Measurements from ENCODE around the gene RABGGTA. TPM values are rescaled to one million over a fixed set of nuclear protein-coding genes. Genes with fewer than 3 reads are reported as not detected.

Gene RABGGTA
- total RNA-seq, 1 experiment from 2014 or later = 35.3 TPM

GRCh38 chr14:24272467-24272866 is 1.1 kb upstream of the RABGGTA start:
- Mint-ChIP-seq H3K36me3 (ENCODE audit: insufficient read depth, unreplicated experiment) (peaks cover 26% of the 10 kb centered on the region), H3K9me3 (ENCODE audit: low read depth, unreplicated experiment) (no peaks in the 10 kb centered on the region), H3K4me3 (ENCODE audit: low read depth, unreplicated experiment) (peak overlapping the region; percentile 67), H3K27me3 (ENCODE audit: unreplicated experiment) (no peaks in the 10 kb centered on the region), H3K4me1 (ENCODE audit: low read depth, unreplicated experiment) (peaks cover 32% of the 10 kb centered on the region), H3K27ac (ENCODE audit: unreplicated experiment) (peak overlapping the region; percentile 65)
- CTCF ChIA-PET = no interaction called here
- no TSS peak for BruUV-seq (replicated peaks)
- intact Hi-C loops (cut with micrococcal nuclease; ENCODE audit: unreplicated experiment) = no loop called here
- TF ChIP-seq CTCF (IDR thresholded peaks at IDR 0.05; ENCODE audit: unreplicated experiment) = no peak
- no peak for DNase-seq

GRCh38 chr14:24271834-24272263 is 452 bp upstream of the RABGGTA start:
- peak overlapping the region; percentile 65 for H3K27ac Mint-ChIP-seq (ENCODE audit: unreplicated experiment)
- no peak for DNase-seq
- H3K9me3 Mint-ChIP-seq (ENCODE audit: low read depth, unreplicated experiment) = no peaks in the 10 kb centered on the region
- BruUV-seq (replicated peaks) = TSS peak; percentile 58
- no peaks in the 10 kb centered on the region for H3K27me3 Mint-ChIP-seq (ENCODE audit: unreplicated experiment)
- peaks cover 32% of the 10 kb centered on the region for H3K4me1 Mint-ChIP-seq (ENCODE audit: low read depth, unreplicated experiment)
- CTCF ChIA-PET = interaction anchor here (1.0 to 1.7 kb wide), 6 partner anchors 8 to 56 kb away, joined by 3 to 9 read pairs (median 5); partner anchors contain the start of genes DHRS1, MDP1, NOP9 and TINF2
- intact Hi-C loops (cut with micrococcal nuclease; ENCODE audit: unreplicated experiment) = loop anchor here (2.0 kb wide), 1 partner anchor 29 kb away; the partner anchor contains the start of gene TINF2
- peak overlapping the region; percentile 67 for H3K4me3 Mint-ChIP-seq (ENCODE audit: low read depth, unreplicated experiment)
- peaks cover 31% of the 10 kb centered on the region for H3K36me3 Mint-ChIP-seq (ENCODE audit: insufficient read depth, unreplicated experiment)
- no peak for TF ChIP-seq CTCF (IDR thresholded peaks at IDR 0.05; ENCODE audit: unreplicated experiment)

GRCh38 chr14:24270537-24271133 is 762 bp downstream of the RABGGTA start:
- CTCF ChIA-PET = interaction anchor here (1.0 to 1.7 kb wide), 7 partner anchors 9 to 55 kb away, joined by 3 to 9 read pairs (median 5); partner anchors contain the start of genes CIDEB, DHRS1, MDP1 and NOP9
- Mint-ChIP-seq H3K36me3 (ENCODE audit: insufficient read depth, unreplicated experiment) (peaks cover 32% of the 10 kb centered on the region), H3K9me3 (ENCODE audit: low read depth, unreplicated experiment) (no peaks in the 10 kb centered on the region), H3K4me1 (ENCODE audit: low read depth, unreplicated experiment) (peaks cover 32% of the 10 kb centered on the region), H3K27ac (ENCODE audit: unreplicated experiment) (peak overlapping the region; percentile 65), H3K27me3 (ENCODE audit: unreplicated experiment) (no peaks in the 10 kb centered on the region), H3K4me3 (ENCODE audit: low read depth, unreplicated experiment) (peak overlapping the region; percentile 67)
- no TSS peak for BruUV-seq (replicated peaks)
- TF ChIP-seq CTCF (IDR thresholded peaks at IDR 0.05; ENCODE audit: unreplicated experiment) = no peak
- DNase-seq = no peak
- intact Hi-C loops (cut with micrococcal nuclease; ENCODE audit: unreplicated experiment) = loop anchor here (2.0 kb wide), 1 partner anchor 28 kb away; the partner anchor contains the start of gene TINF2

GRCh38 chr14:24269910-24270536 is 1.4 kb downstream of the RABGGTA start:
- Mint-ChIP-seq H3K27me3 (ENCODE audit: unreplicated experiment) (no peaks in the 10 kb centered on the region), H3K4me3 (ENCODE audit: low read depth, unreplicated experiment) (no peak overlapping the region), H3K4me1 (ENCODE audit: low read depth, unreplicated experiment) (peaks cover 32% of the 10 kb centered on the region), H3K36me3 (ENCODE audit: insufficient read depth, unreplicated experiment) (peaks cover 27% of the 10 kb centered on the region), H3K9me3 (ENCODE audit: low read depth, unreplicated experiment) (no peaks in the 10 kb centered on the region), H3K27ac (ENCODE audit: unreplicated experiment) (no peak overlapping the region)
- CTCF ChIA-PET = interaction anchor here (1.7 kb wide), 1 partner anchor 28 kb away, joined by 9 read pairs; the partner anchor contains the start of gene TINF2
- no TSS peak for BruUV-seq (replicated peaks)
- DNase-seq = no peak
- intact Hi-C loops (cut with micrococcal nuclease; ENCODE audit: unreplicated experiment) = loop anchor here (2.0 kb wide), 1 partner anchor 27 kb away; the partner anchor contains the start of gene TINF2
- no peak for TF ChIP-seq CTCF (IDR thresholded peaks at IDR 0.05; ENCODE audit: unreplicated experiment)
